Small intestine (tissue), 7 donors: ENCODE data around the gene HDAC4. TPM values are rescaled to one million over a fixed set of nuclear protein-coding genes. Genes with fewer than 3 reads are reported as not detected.

Experiments used
- DNase-seq, 2 donors: peaks; one replicate each; pipeline versions ENCODE4 v3.0.0 to v3.0.0-alpha.2; 2013
- FAIRE-seq: peaks from 2 replicates; lab custom pipeline; 2012; peaks lifted over from hg19 to GRCh38; lab: Jason Lieb, UNC
- H3K27ac ChIP-seq, 3 donors: one replicate each; pipeline ENCODE4 v1.5.1; 2013; ENCODE audit warnings: low read length in 2 of 3, mild to moderate bottlenecking in 2 of 3, control low read depth in 1 of 3, inconsistent platforms in 1 of 3, low read depth in 1 of 3, moderate library complexity in 1 of 3
- H3K27me3 ChIP-seq, 3 donors: one replicate each; pipeline ENCODE4 v1.6.1; 2013; ENCODE audit warnings: low read length in 3 of 3, inconsistent platforms in 1 of 3; ENCODE audit not compliant: control insufficient read depth in 3 of 3, insufficient read depth in 3 of 3
- H3K36me3 ChIP-seq, 3 donors: one replicate each; pipeline ENCODE4 v1.6.1; 2013; ENCODE audit warnings: low read length in 3 of 3, inconsistent platforms in 1 of 3, low read depth in 1 of 3, mild to moderate bottlenecking in 1 of 3, moderate library complexity in 1 of 3; ENCODE audit not compliant: control insufficient read depth in 3 of 3, insufficient read depth in 2 of 3
- H3K4me1 ChIP-seq, 3 donors: one replicate each; pipeline ENCODE4 v1.6.1; 2013; ENCODE audit warnings: low read length in 2 of 3, inconsistent platforms in 1 of 3, low read depth in 1 of 3, mild to moderate bottlenecking in 1 of 3, moderate library complexity in 1 of 3; ENCODE audit not compliant: control insufficient read depth in 3 of 3, insufficient read depth in 2 of 3
- H3K4me3 ChIP-seq, 3 donors: one replicate each; pipeline ENCODE4 v1.5.1; 2013; ENCODE audit warnings: low read length in 3 of 3, control low read depth in 1 of 3, inconsistent platforms in 1 of 3, low read depth in 1 of 3, mild to moderate bottlenecking in 1 of 3, moderate library complexity in 1 of 3
- H3K9me3 ChIP-seq, 2 donors: one replicate each; pipeline ENCODE4 v1.6.1; 2013; ENCODE audit warnings: low read depth in 1 of 2, low read length in 1 of 2; ENCODE audit not compliant: control insufficient read depth in 2 of 2, insufficient read depth in 1 of 2
- WGBS, 3 donors: extraction: QIAGEN DNeasy Blood & Tissue Kit; methylation state at CpG; one replicate each; pipeline ENCODE4 v1.1.7; 2013; 5-methylcytosine and 5-hydroxymethylcytosine counted together
- polyA plus RNA-seq, 4 donors: library from polyadenylated mRNA; stranded (reverse) in 3 of 4; unstranded in 1 of 4; fragments of 200-250 nt in 3 of 4; fragments of 120-200 nt in 1 of 4; gene quantifications; one replicate each; pipeline versions ENCODE4 v1.2.1 to v1.2.3, GENCODE V29; 2013
- donor health status: healthy with polysubstance abuse.
- donor health status: control.
- donor health status: control.
- donor health status: Bipolar disorder and iron deficiency.
- donor health status: healthy.

HDAC4 gene
- polyA plus RNA-seq, 4 donors: 3.1 to 11.3 (median 5.9) TPM

DNA sequence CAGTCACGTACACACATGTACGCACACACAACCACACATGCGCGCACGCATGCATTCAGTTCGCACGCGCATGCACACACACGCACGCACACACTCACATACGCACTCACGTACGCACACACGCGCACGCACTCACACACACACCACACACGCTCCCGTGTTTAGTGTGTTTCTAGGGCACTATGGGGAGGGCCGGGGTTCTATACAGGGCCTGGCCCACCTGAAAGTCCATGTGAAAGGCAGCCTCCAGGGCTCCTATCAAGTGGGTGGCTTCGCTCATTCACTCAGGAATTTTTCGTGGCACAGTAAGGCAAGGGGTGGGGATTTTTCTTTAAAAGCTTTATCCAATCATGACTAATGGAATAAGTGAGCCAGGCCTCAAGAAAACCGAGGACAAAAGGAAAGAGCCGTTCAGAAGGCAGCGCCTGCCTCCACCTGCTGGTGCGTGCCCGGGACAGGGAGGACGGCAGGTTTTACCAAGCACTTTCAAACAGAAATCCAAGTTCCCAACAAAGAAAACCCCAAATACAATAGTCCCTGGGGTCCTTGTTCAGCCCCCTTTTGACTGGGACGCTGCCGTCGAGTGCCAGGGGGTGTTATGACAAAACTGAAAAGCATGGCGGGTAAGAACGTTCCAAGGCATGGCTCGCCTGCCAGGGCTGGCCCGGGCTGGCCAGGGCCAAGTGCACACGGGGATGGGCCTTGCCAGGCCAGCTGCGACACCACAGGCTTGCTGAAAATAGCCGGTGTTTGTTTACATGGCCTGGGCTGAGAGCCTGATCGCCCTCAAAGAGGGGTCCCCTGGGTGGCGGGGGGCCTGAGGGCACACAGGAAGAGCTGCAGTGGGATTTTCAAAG, 110.0 kb downstream of the HDAC4 start:
- DNase-seq (no peak), FAIRE-seq (no peak)
- H3K36me3 ChIP-seq: peaks cover 0 to 5% (median 0%) of the 10 kb centered on the region in 3 donors
- WGBS, 3 donors: 89 to 94% (median 93%) methylated on average over 38 to 39 of the region's 39 CpGs
- H3K4me3 ChIP-seq: no peak overlapping the region
- no peaks in the 10 kb centered on the region for H3K27me3 ChIP-seq
- H3K27ac ChIP-seq: peak overlapping the region in 1 of 3 donors; percentile 28
- peaks cover 6 to 24% (median 13%) of the 10 kb centered on the region in 3 donors for H3K4me1 ChIP-seq
- no peaks in the 10 kb centered on the region for H3K9me3 ChIP-seq

DNA sequence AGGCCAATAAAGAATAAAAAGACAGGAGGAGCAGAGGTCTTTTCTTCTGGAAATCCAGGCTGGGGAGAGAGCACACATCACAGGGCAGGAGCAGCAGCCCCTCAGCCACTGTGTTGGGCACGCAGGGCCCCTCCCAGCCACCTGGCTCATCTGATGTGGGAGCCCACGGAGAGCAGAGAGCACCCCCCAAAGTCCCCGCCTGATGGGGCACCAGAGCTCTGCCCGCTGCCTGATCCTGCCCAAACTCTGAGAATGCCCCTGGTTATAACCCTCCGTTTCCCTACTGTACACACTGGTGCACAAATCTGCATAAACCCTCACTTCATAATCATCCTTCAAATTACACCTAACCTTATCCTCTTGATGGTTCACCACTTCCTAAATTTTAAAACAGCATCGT, 111.3 kb downstream of the HDAC4 start:
- Histone ChIP-seq H3K36me3 (peaks cover 0 to 5% (median 0%) of the 10 kb centered on the region in 3 donors), H3K27me3 (no peaks in the 10 kb centered on the region), H3K27ac (peak overlapping the region in 2 of 3 donors; percentile 55 to 73), H3K4me3 (no peak overlapping the region), H3K4me1 (peaks cover 0 to 29% (median 7%) of the 10 kb centered on the region in 3 donors), H3K9me3 (no peaks in the 10 kb centered on the region)
- FAIRE-seq: no peak
- DNase-seq: no peak
- 63 to 77% (median 72%) methylated on average over 6 of the region's 6 CpGs for WGBS, 3 donors

DNA sequence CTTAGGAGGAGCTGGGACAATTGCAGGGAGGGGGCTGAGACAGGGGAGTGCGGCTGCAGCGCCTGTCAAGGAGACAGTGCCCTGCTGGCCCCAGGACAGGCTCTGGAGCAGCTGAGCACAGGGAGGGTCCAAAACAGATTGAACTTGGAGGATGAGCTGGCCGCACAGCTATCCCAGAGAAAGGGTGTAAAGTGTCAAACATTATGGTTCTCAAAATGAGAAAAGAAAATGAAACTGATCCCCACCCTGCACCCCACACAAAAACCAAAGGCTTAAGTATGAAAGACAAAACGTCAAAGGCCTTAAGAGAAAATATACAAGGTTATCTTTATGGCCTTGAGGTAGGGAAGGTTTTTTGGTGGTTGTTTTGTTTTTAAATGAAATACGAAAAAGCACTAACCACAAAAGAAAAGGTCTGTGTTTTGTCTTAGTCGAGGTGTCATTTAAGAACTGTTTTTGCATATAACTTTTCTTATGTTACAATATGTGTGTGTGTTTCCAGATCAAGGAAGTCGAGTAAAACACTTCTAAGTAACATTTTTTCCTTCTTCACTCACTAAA, 111.8 kb downstream of the HDAC4 start:
- Histone ChIP-seq H3K36me3 (peaks cover 0 to 5% (median 0%) of the 10 kb centered on the region in 3 donors), H3K27ac (peak overlapping the region; percentile 12 to 75 (median 55)), H3K27me3 (no peaks in the 10 kb centered on the region), H3K9me3 (no peaks in the 10 kb centered on the region), H3K4me1 (peaks cover 0 to 27% (median 5%) of the 10 kb centered on the region in 3 donors), H3K4me3 (no peak overlapping the region)
- FAIRE-seq (no peak), DNase-seq (no peak)
- WGBS, 3 donors: 34 to 60% (median 36%) methylated on average over 7 of the region's 7 CpGs

DNA sequence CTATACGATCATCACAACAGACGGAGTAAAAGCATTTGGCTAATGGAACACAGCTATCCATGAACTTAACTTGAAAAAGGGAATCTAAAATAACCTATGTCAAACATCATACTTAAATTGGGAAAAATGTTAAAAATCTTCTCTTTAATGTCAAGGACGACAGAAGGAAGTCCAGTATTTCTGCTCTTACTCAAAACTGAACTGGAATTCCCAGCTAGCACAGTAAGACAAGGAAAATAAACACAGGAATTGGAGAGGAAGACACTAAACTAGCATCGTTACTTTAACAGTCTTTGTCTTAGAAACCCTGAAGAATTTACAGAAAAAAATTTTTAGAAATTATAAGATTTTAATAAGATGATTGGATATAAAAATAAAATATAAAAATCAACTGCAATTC, 112.6 kb downstream of the HDAC4 start:
- Histone ChIP-seq H3K36me3 (peaks cover 0 to 5% (median 0%) of the 10 kb centered on the region in 3 donors), H3K4me1 (peaks cover 0 to 26% (median 5%) of the 10 kb centered on the region in 3 donors), H3K27me3 (no peaks in the 10 kb centered on the region), H3K4me3 (no peak overlapping the region), H3K9me3 (no peaks in the 10 kb centered on the region), H3K27ac (no peak overlapping the region)
- no peak for DNase-seq
- WGBS, 3 donors: 67 to 87% (median 85%) methylated on average over 4 of the region's 4 CpGs
- peak; percentile 44 for FAIRE-seq

DNA sequence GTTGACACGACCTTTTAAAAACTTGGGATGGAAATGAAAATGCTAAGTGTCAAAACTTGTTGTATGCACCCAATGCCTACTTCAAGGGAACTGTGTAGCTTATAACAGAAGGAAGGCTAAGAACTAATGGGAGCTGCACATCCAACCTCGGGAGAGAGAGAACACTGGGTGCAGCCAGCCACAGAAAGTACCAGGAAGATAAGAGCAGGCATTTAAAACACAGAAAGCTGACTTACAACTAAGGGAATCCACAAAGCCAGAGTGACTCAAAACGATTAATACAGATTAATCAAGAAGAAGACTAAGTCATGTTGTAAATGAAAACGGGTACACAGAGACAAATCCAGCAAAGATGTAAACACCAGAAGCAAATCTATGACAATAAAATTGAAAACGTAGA, 113.4 kb downstream of the HDAC4 start:
- Histone ChIP-seq H3K36me3 (peaks cover 0 to 5% (median 0%) of the 10 kb centered on the region in 3 donors), H3K4me1 (peaks cover 0 to 26% (median 5%) of the 10 kb centered on the region in 3 donors), H3K9me3 (no peaks in the 10 kb centered on the region), H3K27me3 (no peaks in the 10 kb centered on the region), H3K4me3 (no peak overlapping the region), H3K27ac (no peak overlapping the region)
- FAIRE-seq (no peak), DNase-seq (no peak)
- WGBS, 3 donors: 41 to 52% (median 47%) methylated on average over 5 of the region's 5 CpGs

DNA sequence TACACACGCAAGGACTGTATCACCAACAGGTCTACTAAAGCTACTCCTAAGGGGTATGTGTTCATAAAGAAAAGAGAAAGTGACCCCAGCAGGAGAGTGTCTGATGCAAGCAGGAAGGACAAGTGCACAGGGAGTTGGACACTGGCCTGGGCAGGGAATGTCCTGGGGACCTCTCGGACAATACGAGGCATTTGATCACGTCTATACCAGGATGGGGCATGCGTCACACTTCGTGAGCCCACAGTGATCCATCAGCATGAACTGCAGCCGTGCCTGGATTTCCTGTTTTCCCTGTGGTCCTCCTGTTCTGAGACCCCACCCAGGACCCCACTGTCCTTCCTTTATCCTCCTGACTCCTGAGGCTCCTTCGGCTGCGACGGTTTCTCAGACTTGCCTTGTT, 113.9 kb downstream of the HDAC4 start:
- no peak overlapping the region for H3K27ac ChIP-seq
- no peak overlapping the region for H3K4me3 ChIP-seq
- H3K4me1 ChIP-seq: peaks cover 0 to 26% (median 5%) of the 10 kb centered on the region in 3 donors
- no peaks in the 10 kb centered on the region for H3K27me3 ChIP-seq
- WGBS, 3 donors: 90 to 97% (median 95%) methylated on average over 10 of the region's 10 CpGs
- H3K36me3 ChIP-seq: peaks cover 0 to 5% (median 0%) of the 10 kb centered on the region in 3 donors
- DNase-seq (no peak), FAIRE-seq (no peak)
- no peaks in the 10 kb centered on the region for H3K9me3 ChIP-seq

DNA sequence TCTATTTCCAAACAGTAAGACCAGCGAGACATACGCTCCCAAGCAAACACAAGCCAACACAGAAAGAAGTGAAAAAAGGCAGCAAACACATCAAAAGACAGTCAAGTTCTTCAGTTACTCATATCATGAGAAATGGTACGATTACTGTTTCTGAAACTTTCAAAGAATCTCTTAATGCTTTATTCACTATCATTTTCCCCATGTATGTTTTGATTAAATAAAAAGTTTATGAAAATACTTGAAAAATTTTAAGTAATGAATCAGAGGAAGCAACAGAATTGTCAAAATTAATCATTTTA, 114.9 kb downstream of the HDAC4 start:
- FAIRE-seq (no peak), DNase-seq (no peak)
- no peaks in the 10 kb centered on the region for H3K27me3 ChIP-seq
- H3K4me3 ChIP-seq: peak overlapping the region in 1 of 3 donors; percentile 25
- peaks cover 0 to 26% (median 5%) of the 10 kb centered on the region in 3 donors for H3K4me1 ChIP-seq
- no peaks in the 10 kb centered on the region for H3K36me3 ChIP-seq
- WGBS, 3 donors: 55 to 72% (median 66%) methylated on average over 3 of the region's 3 CpGs
- H3K9me3 ChIP-seq: no peaks in the 10 kb centered on the region
- H3K27ac ChIP-seq: peak overlapping the region in 2 of 3 donors; percentile 4 to 69

DNA sequence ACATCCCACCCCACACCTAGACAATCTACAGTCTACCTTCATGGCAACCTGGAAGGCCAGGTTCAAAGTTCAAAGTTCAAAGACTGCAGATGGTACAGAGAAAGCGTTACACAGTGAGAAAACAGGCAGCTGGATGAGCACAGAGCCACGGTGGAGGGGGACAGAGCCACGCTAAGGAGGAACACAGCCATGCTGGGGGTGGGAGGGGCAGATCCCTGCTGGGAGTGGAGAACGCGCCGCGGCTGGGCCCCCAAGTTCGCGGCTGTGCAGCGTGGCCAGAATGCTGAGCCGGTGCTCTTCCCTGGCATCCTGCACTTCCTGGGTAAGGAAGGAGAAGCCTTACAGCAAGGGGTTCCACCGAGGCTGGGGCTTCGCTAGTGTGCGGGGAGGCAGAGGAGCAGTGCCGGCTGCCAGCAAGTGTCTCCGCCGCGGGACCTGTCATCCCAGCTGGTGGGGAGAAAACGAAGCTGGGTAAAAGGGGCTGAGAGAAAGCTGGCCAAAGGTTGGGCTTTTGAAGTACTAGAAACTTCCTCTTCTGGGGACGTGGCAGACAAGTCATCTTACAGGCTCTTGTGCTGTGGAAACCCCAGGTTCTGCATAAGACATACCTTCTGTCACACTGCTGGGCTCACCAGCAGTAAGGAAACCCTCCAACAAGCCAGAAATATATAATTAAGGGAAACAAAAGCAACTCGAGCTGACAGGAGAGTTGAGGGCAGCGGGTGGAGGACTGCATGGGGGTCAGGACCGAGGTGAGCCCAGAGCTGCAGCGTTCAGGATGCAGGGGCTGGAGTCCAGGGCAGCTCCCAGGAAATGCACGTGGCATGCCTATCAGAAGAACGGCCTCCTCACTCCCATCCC, 115.5 kb downstream of the HDAC4 start:
- peaks cover 0 to 26% (median 5%) of the 10 kb centered on the region in 3 donors for H3K4me1 ChIP-seq
- peak; percentile 69 to 78 for DNase-seq
- FAIRE-seq: no peak
- peak overlapping the region in 2 of 3 donors; percentile 25 to 33 for H3K4me3 ChIP-seq
- WGBS, 3 donors: 8 to 15% (median 10%) methylated on average over 26 of the region's 26 CpGs
- H3K36me3 ChIP-seq: no peaks in the 10 kb centered on the region
- H3K27ac ChIP-seq: peak overlapping the region; percentile 4 to 69 (median 63)
- H3K9me3 ChIP-seq: no peaks in the 10 kb centered on the region
- H3K27me3 ChIP-seq: no peaks in the 10 kb centered on the region
